NOMO-1 treated with dmso at 0.1 percent for 144 hours (cell line): Measurements from ENCODE around the gene GLYAT.
A peak's percentile ranks its signal among the peaks of the same experiment; 100 is the strongest.
"Not testable (repeated sequence)": the region's sequence is repeated elsewhere in the genome, so short reads cannot be mapped to it uniquely, and the experiment has no call there.

Experiments used
- DNase-seq: peaks from one replicate; lab custom pipeline; 2025; ENCODE audit not compliant: unreplicated experiment; lab: John Stamatoyannopoulos, UW

The GLYAT gene

DNA sequence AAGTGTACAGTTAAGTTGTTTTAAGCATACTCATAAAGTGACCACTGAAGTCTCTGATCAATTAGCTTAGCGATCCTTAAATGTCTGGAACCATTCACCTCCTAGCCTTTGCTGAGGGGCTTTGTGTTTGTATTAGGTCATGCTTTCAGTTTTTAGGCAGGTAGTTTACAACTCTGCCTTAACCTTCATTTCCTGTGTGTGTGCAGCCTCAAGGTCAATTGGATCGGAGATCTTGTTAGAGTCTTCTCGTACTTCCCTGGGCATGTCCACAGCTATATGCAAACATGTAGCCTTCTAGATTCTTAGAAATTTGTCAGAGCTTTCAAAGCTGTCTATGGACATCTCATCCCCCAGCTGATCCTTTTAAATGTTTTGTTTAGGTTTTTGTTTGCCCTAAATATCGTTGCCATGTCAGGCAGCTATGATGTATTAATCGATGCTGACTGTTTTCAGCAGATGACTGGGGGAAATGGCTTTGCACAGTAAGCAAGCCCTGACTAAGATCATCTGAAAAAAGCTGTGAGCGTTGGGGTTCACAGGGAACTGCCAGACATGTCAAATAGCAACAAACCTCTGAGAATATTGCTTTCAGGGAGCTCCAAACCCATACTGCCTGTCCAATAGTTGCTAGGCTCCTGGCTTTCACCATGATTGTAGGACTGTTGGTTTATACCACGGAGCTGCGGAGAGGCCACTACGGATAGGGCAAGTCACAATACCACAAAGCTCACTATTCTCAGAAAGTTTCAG is 45.6 kb downstream of the GLYAT start:
- no peak for DNase-seq

DNA sequence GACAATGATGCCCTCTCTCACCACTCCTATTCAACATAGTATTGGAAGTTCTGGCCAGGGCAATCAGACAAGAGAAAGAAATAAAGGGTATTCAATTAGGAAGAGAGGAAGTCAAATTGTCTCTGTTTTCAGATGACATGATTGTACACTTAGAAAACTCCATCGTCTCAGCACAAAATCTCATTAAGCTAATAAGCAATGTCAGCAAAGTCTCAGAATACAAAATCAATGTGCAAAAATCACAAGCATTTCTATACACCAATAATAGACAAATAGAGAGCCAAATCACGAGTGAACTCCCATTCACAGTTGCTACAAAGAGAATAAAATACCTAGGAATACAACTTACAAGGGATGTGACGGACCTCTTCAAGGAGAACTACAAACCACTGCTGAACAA is 49.1 kb downstream of the GLYAT start:
- not testable (repeated sequence) for DNase-seq

DNA sequence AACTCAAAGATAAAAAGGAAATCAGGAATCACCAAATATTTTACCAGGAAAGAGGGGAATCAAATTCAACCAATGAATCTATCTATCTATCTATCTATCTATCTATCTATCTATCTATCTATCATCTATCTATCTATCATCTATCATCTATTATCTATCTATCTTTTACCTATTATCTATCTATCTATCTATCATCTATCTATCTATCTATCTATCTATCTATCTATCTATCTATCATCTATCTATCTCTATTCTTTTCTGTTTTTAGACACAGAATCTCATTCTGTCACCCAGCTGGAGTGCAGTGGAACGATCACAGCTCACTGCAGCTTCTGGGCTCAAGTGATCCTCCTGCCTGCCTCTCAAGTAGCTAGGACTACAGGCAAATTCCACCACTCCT is 54.2 kb downstream of the GLYAT start:
- DNase-seq, result not testable (repeated sequence)

DNA sequence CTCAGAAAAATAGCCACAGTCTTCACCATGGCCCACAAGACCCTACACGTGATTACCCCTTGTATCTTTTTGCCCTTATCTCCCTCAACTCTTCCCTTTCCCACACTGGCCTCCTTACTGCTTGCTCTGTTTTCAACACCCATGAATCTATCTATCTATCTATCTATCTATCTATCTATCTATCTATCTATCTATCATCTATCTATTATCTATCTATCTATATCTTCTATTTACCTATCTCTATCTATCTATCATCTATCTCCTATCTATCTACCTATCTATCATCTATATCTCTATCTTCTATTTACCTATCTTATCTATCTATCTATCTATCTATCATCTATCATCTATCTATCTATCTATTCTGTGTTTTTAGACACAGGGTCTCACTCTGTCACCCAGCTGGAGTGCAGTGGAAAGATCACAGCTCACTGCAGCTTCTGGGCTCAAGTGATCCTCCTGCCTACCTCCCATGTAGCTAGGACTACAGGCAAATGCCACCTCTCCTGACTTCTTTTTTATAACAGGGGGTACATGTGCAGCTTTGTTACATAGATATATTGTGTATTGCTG is 55.1 kb downstream of the GLYAT start:
- no peak for DNase-seq

DNA sequence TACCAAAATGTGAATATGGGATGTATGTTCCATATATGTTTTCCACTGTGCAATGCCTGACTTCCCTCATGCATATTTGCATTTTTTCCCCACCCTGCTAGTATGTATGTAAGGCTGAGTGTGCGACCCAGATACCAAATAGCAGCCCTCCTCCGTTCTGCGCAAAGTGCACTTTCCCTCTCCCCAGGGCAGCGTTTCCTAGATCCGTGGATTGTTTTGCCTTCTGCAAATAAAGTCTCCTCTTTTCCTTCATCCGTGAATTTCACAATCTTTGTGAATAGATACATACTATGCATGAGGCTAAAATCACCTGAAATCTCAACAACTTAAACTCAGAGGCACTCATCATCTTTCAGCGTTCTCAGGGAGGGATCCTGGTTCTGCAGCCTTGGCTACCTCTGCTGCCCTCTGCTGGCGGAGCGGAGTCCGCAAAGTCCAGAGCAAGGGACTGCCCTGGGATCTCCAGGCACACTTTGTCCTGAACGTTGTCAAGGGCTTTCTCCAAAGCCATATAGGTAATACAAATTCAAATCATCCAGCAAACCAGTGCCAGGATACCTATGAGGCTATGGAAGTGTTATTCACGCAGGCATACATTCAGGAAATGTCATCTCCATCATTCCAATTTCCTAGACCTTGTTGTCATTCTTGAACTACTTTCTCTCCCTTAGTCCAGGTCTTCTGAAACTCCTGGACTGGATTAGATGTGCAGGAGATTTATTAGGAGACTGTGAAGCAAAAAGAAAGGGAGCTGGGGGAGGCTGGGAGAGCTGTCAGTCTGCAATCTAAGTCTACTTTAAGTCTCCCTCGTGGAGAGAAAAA is 56.2 kb downstream of the GLYAT start:
- peak; percentile 16 for DNase-seq

DNA sequence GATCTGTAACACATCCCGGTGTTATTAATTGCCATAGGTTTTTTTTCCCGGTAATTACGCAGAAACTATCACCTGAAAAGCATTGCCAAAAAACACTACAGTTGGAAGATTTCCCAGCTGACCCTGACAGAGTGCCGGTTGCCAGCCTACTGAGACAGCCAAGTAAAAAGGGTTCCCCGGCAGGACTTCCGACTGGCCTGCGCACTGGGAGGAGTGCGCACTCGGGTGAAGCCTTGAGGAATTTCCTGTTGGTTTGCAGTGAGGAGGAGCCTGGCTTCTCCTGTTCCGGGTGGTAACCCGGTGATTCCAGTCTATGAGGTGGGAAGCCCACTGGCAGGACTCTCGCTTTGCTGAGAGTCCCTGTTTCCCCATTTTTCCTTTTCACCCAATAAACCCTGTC is 57.1 kb downstream of the GLYAT start:
- no peak for DNase-seq

DNA sequence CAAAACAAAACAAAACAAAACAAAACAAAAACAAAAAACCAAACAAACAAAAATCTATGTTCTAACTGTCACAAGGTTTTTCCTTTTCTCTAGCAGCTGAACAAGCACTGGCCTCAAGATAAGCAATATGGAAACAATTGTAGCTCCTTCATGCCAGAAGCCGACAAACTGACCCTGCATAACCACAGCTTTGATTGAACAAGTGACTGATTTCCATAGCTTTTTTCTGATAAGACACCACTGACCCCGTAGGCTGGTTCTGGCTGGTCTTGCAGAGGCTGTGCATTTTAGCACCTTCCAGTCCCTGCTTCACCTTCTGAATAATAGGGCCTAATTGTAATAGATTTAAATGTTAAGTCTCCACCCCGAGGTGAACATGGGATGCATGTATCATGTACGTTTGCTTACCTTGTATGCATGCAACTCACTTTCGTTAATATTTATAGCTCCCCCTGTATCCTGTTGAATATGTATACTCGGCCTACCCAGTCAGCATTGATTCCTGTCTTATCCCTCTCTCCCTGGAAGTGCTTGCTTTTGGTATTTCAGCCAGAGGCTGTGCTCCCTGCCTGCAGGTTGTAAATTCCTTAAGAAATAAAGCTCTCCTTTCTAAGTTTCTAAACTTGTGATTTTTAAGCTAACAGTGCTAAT is 59.6 kb downstream of the GLYAT start:
- DNase-seq, result no peak

DNA sequence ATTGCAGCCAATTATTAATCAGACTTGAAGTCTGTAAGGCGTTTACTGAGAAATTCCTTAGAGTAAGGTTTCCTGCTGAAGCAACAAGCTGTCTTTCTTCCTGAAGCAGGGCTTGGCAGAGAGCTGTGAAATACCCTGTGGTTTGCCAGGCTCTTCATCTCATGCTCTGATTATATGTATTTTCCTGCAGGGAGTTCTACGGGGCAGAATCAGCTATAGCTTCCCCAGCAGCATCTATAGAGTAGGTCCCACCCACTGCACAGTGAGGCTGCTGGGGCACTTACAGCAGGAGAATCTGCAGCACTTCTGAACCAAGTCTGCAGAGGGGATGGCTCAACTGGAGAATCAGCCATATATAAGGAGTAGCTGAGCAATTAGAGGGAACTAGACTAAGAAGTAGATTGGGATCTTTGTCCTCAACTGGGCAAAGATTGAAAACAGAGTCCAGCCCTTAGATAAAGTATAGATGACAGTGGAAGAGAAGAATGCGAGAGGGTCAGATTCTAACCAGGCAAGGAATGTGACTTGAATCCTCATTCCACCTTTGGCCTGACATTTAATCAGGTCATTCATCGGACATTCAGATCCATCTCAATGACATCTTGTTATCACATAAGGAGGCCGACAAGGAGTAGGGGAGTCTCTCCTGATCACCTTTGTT is 71.7 kb downstream of the GLYAT start:
- DNase-seq, result no peak

DNA sequence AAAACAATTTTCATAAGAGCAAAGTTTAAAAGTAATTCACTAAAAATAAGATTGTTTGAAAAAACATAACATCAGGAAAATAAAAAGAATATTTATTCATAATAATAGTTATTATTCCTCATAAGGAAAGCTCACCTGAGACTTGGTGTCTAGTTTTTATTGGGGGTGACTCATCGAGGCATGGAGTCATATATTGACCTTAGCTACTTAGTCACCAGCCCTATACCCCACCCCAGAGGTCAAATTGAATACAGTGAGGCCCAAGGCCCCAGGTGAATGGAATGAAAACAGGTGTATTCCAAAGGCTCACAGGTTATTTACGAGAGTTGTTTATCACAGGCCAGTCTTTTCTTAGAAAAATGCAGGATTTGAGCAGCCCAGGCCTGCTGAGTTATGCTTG is 72.3 kb downstream of the GLYAT start:
- no peak for DNase-seq
